Tibial nerve (tissue), 3 donors: Measurements from ENCODE around the gene ITGA2.

Experiments
- POLR2A ChIP-seq, 2 donors: fragments of 450-650 bp; IDR thresholded peaks; one replicate each; pipeline ENCODE4 v1.6.1; 2017; ENCODE audit warnings: antibody characterized with exemption in 2 of 2, mild to moderate bottlenecking in 2 of 2, moderate library complexity in 2 of 2
- TF ChIP-seq, protein P1 (sequence below), 5 experiments: fragments of 200-600 bp in 3 of 5; fragments of 450-650 bp in 2 of 5; sonication (generic) in 3 of 5; IDR thresholded peaks; one replicate each; pipeline ENCODE4 v1.5.1; 2016 to 2019; ENCODE audit warnings: antibody characterized with exemption in 5 of 5, mild to moderate bottlenecking in 3 of 5, moderate library complexity in 2 of 5

DNA sequence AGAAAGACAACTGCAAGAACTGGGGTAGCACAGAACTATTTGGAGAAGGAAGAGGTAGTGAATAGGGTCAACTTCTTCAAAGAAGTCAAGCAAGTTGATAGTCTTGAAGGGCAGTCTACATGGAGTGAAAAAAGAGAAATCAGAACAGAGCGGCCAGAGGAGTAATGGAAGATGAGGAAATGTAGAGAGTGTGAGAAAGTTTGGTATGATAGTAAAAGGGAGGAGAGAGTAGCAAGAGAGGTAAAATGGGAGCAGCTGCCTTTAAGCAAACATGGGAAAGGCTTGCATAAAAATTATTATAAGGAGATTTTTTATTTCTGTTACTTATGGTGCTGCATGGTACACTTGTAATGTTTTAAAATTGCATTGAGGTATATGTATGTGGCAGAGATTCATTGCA, 6.8 kb downstream of the ITGA2 start:
- TF ChIP-seq POLR2A (IDR thresholded peaks at IDR 0.05), result no peak
- TF ChIP-seq, protein P1, sequence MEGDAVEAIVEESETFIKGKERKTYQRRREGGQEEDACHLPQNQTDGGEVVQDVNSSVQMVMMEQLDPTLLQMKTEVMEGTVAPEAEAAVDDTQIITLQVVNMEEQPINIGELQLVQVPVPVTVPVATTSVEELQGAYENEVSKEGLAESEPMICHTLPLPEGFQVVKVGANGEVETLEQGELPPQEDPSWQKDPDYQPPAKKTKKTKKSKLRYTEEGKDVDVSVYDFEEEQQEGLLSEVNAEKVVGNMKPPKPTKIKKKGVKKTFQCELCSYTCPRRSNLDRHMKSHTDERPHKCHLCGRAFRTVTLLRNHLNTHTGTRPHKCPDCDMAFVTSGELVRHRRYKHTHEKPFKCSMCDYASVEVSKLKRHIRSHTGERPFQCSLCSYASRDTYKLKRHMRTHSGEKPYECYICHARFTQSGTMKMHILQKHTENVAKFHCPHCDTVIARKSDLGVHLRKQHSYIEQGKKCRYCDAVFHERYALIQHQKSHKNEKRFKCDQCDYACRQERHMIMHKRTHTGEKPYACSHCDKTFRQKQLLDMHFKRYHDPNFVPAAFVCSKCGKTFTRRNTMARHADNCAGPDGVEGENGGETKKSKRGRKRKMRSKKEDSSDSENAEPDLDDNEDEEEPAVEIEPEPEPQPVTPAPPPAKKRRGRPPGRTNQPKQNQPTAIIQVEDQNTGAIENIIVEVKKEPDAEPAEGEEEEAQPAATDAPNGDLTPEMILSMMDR (IDR thresholded peaks at IDR 0.05), result no peak
